Measurements from ENCODE around the gene DIAPH3.

DIAPH3 gene

GRCh38 chr13:60109285-60109684 is 54.4 kb downstream of the DIAPH3 start:
- Histone ChIP-seq H3K27me3 (ENCODE audit: low read depth, low read length) (no peaks in the 10 kb centered on the region), H3K36me3 (replicated peaks; ENCODE audit: low read depth, low read length) (peaks cover 33% of the 10 kb centered on the region), H3K4me1 (ENCODE audit: low read length) (peaks cover 11% of the 10 kb centered on the region), H3K27ac (ENCODE audit: low read length) (no peak overlapping the region), H3K79me2 (ENCODE audit: low read length) (no peaks in the 10 kb centered on the region), H2AFZ (ENCODE audit: low read depth, low read length) (no peak overlapping the region), H3K9me3 (ENCODE audit: insufficient read depth, low read length) (peaks cover 5% of the 10 kb centered on the region; the same call in 1 of the 2 replicates), H4K20me1 (ENCODE audit: insufficient read depth, low read length) (no peaks in the 10 kb centered on the region), H3K9ac (ENCODE audit: low read length) (no peak overlapping the region), H3K4me3 (ENCODE audit: low read length) (no peak overlapping the region), H3K4me2 (ENCODE audit: low read length) (no peak overlapping the region)
- TF ChIP-seq, protein P1, sequence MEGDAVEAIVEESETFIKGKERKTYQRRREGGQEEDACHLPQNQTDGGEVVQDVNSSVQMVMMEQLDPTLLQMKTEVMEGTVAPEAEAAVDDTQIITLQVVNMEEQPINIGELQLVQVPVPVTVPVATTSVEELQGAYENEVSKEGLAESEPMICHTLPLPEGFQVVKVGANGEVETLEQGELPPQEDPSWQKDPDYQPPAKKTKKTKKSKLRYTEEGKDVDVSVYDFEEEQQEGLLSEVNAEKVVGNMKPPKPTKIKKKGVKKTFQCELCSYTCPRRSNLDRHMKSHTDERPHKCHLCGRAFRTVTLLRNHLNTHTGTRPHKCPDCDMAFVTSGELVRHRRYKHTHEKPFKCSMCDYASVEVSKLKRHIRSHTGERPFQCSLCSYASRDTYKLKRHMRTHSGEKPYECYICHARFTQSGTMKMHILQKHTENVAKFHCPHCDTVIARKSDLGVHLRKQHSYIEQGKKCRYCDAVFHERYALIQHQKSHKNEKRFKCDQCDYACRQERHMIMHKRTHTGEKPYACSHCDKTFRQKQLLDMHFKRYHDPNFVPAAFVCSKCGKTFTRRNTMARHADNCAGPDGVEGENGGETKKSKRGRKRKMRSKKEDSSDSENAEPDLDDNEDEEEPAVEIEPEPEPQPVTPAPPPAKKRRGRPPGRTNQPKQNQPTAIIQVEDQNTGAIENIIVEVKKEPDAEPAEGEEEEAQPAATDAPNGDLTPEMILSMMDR (IDR thresholded peaks at IDR 0.05; ENCODE audit: low read depth, low read length) = no peak

DNA sequence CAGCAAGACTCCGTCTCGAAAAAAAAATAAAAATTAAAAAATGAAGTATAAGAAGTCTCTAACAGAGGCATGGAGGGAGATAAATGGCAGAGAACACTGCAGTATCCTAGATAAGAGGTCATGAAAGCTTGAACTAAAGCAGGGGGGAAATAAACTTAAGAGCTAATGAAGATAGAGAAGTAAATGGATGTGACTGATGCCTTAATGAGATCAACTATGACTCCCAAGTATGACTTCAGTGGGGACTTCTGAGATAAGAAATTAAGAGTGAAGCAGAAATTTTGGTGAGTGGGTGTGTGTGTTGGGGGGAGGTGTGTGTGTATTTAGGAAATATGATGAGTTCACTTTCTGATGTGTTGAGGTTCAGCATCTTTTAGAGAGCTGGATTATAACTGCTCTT is 55.1 kb downstream of the DIAPH3 start:
- peaks cover 26% of the 10 kb centered on the region for H3K36me3 ChIP-seq (replicated peaks; ENCODE audit: low read depth, low read length)
- H3K79me2 ChIP-seq (ENCODE audit: low read length) = no peaks in the 10 kb centered on the region
- H3K4me2 ChIP-seq (ENCODE audit: low read length) = no peak overlapping the region
- no peak overlapping the region for H3K4me3 ChIP-seq (ENCODE audit: low read length)
- no peak overlapping the region for H3K9ac ChIP-seq (ENCODE audit: low read length)
- H3K9me3 ChIP-seq (ENCODE audit: insufficient read depth, low read length) = no peaks in the 10 kb centered on the region
- no peak overlapping the region for H2AFZ ChIP-seq (ENCODE audit: low read depth, low read length)
- TF ChIP-seq, protein P1 (IDR thresholded peaks at IDR 0.05; ENCODE audit: low read depth, low read length) = no peak
- TF ChIP-seq EZH2phosphoT487 (IDR thresholded peaks at IDR 0.05; ENCODE audit: low read depth) = no peak
- no peaks in the 10 kb centered on the region for H3K27me3 ChIP-seq (ENCODE audit: low read depth, low read length)
- H4K20me1 ChIP-seq (ENCODE audit: insufficient read depth, low read length) = no peaks in the 10 kb centered on the region
- H3K4me1 ChIP-seq (ENCODE audit: low read length) = peaks cover 11% of the 10 kb centered on the region
- no peak overlapping the region for H3K27ac ChIP-seq (ENCODE audit: low read length)

- Histone ChIP-seq H3K79me2 (ENCODE audit: low read length) (peaks cover 15% of the 10 kb centered on the region; the same call in 1 of the 2 replicates), H4K20me1 (ENCODE audit: insufficient read depth, low read length) (no peaks in the 10 kb centered on the region; the same call in 1 of the 2 replicates), H2AFZ (ENCODE audit: low read depth, low read length) (no peak overlapping the region), H3K4me3 (ENCODE audit: low read length) (no peak overlapping the region), H3K9ac (ENCODE audit: low read length) (no peak overlapping the region), H3K36me3 (replicated peaks; ENCODE audit: low read depth, low read length) (no peaks in the 10 kb centered on the region), H3K27me3 (ENCODE audit: low read depth, low read length) (no peaks in the 10 kb centered on the region), H3K4me1 (ENCODE audit: low read length) (peaks cover 12% of the 10 kb centered on the region), H3K9me3 (ENCODE audit: insufficient read depth, low read length) (no peaks in the 10 kb centered on the region), H3K27ac (ENCODE audit: low read length) (no peak overlapping the region), H3K4me2 (ENCODE audit: low read length) (no peak overlapping the region)
- no peak for TF ChIP-seq EZH2phosphoT487 (IDR thresholded peaks at IDR 0.05; ENCODE audit: low read depth)
- TF ChIP-seq, protein P1 (IDR thresholded peaks at IDR 0.05; ENCODE audit: low read depth, low read length) = no peak
Observed at GRCh38 chr13:60099631-60100420, 63.9 kb downstream of the DIAPH3 start.

- H4K20me1 ChIP-seq (ENCODE audit: insufficient read depth, low read length) = no peaks in the 10 kb centered on the region
- H3K79me2 ChIP-seq (ENCODE audit: low read length) = no peaks in the 10 kb centered on the region; the same call in 1 of the 2 replicates
- no peak overlapping the region for H3K9ac ChIP-seq (ENCODE audit: low read length)
- no peak overlapping the region for H3K27ac ChIP-seq (ENCODE audit: low read length)
- H3K4me3 ChIP-seq (ENCODE audit: low read length) = no peak overlapping the region
- no peaks in the 10 kb centered on the region for H3K4me1 ChIP-seq (ENCODE audit: low read length)
- H3K27me3 ChIP-seq (ENCODE audit: low read depth, low read length) = no peaks in the 10 kb centered on the region
- H3K36me3 ChIP-seq (replicated peaks; ENCODE audit: low read depth, low read length) = peaks cover 7% of the 10 kb centered on the region
- H2AFZ ChIP-seq (ENCODE audit: low read depth, low read length) = no peak overlapping the region
- no peak for TF ChIP-seq EZH2phosphoT487 (IDR thresholded peaks at IDR 0.05; ENCODE audit: low read depth)
- TF ChIP-seq, protein P1 (IDR thresholded peaks at IDR 0.05; ENCODE audit: low read depth, low read length) = no peak
- H3K4me2 ChIP-seq (ENCODE audit: low read length) = no peak overlapping the region
- H3K9me3 ChIP-seq (ENCODE audit: insufficient read depth, low read length) = no peaks in the 10 kb centered on the region
Observed at GRCh38 chr13:60095300-60095699, 68.4 kb downstream of the DIAPH3 start.

Data from OCI-LY3 (cell line).